IMR-90 (cell line): ENCODE measurements around the gene ELL. TPM values are rescaled to one million over a fixed set of nuclear protein-coding genes. Genes with fewer than 3 reads are reported as not detected.

Experiments
- ATAC-seq: fragments of 200-7000 bp; cut with Tn5 transposase; 2 replicates; pipeline ENCODE4 v1.9.1; 2020; ENCODE audit warnings: low read depth, mild to moderate bottlenecking, moderate library complexity
- BruUV-seq: library from RNA; stranded (reverse); fragments of 400-500 nt; replicated peaks from 2 replicates; lab custom pipeline; 2021; lab: Mats Ljungman, UMichigan
- CTCF ChIA-PET: fragments of 300-600 bp; formaldehyde crosslinking; extraction: SDS; loops from one replicate; lab custom pipeline; 2021; ENCODE audit warnings: antibody characterized with exemption; lab: Yijun Ruan, JAX
- POLR2A ChIA-PET: fragments of 300-600 bp; sonication (Branson Sonifier 250); formaldehyde crosslinking; loops from one replicate; lab custom pipeline; 2022; ENCODE audit warnings: antibody characterized with exemption; ENCODE audit not compliant: unreplicated experiment; lab: Charles Lee
- DNase-seq: peaks from one replicate; pipeline ENCODE4 v3.0.0; 2013
- H2AFZ ChIP-seq: replicated peaks from 2 replicates; pipeline ENCODE3; 2013; ENCODE audit warnings: low read length, mild to moderate bottlenecking; ENCODE audit not compliant: poor library complexity
- H2AK5ac ChIP-seq: 2 replicates; pipeline ENCODE4 v1.6.1; 2013; ENCODE audit warnings: low read depth, low read length, inconsistent platforms
- H2AK9ac ChIP-seq: replicated peaks from 2 replicates; pipeline ENCODE3; 2013; ENCODE audit warnings: mild to moderate bottlenecking, low read depth, low read length, moderate library complexity; ENCODE audit not compliant: poor library complexity
- H2BK120ac ChIP-seq: 2 replicates; pipeline ENCODE4 v1.6.1; 2013; ENCODE audit warnings: low read depth, low read length, inconsistent platforms
- H2BK15ac ChIP-seq: 3 replicates; pipeline ENCODE4 v1.6.1; 2013; ENCODE audit warnings: low read depth, low read length, inconsistent platforms
- H2BK20ac ChIP-seq: 2 replicates; pipeline ENCODE4 v1.6.1; 2013; ENCODE audit warnings: low read depth, mild to moderate bottlenecking, inconsistent platforms, low read length, moderate library complexity
- H2BK5ac ChIP-seq: 2 replicates; pipeline ENCODE4 v1.6.1; 2013; ENCODE audit warnings: mild to moderate bottlenecking, low read depth, low read length, inconsistent platforms; ENCODE audit not compliant: poor library complexity, severe bottlenecking
- H3K14ac ChIP-seq: replicated peaks from 2 replicates; pipeline ENCODE4 v1.6.1; 2013; ENCODE audit warnings: low read depth, low read length, inconsistent platforms
- H3K18ac ChIP-seq: 2 replicates; pipeline ENCODE4 v1.6.1; 2013; ENCODE audit warnings: low read depth, low read length, control low read depth
- H3K23ac ChIP-seq: 2 replicates; pipeline ENCODE4 v1.6.1; 2013; ENCODE audit warnings: low read depth, low read length, inconsistent platforms
- H3K27ac ChIP-seq: 2 replicates; pipeline ENCODE4 v1.5.1; 2013; ENCODE audit warnings: mild to moderate bottlenecking, control low read depth, low read length; ENCODE audit not compliant: insufficient read depth
- H3K27me3 ChIP-seq: 2 replicates; pipeline ENCODE4 v1.6.1; 2013; ENCODE audit warnings: low read length; ENCODE audit not compliant: control insufficient read depth, insufficient read depth
- H3K36me3 ChIP-seq: 2 replicates; pipeline ENCODE4 v1.6.1; 2013; ENCODE audit warnings: low read length, mixed read lengths; ENCODE audit not compliant: control insufficient read depth, insufficient read depth
- H3K4ac ChIP-seq: 2 replicates; pipeline ENCODE4 v1.6.1; 2013; ENCODE audit warnings: low read depth, low read length, inconsistent platforms
- H3K4me1 ChIP-seq: 2 replicates; pipeline ENCODE4 v1.6.1; 2013; ENCODE audit warnings: low read length, mixed read lengths; ENCODE audit not compliant: control insufficient read depth, insufficient read depth
- H3K4me2 ChIP-seq: 2 replicates; pipeline ENCODE4 v1.6.1; 2013; ENCODE audit warnings: low read depth, mild to moderate bottlenecking, control low read depth, low read length, moderate library complexity
- H3K4me3 ChIP-seq: 2 replicates; pipeline ENCODE4 v1.5.1; 2013; ENCODE audit warnings: low read depth, mild to moderate bottlenecking, control low read depth, low read length, moderate library complexity; ENCODE audit not compliant: insufficient read depth
- H3K56ac ChIP-seq: 2 replicates; pipeline ENCODE4 v1.6.1; 2013; ENCODE audit warnings: low read length, inconsistent platforms; ENCODE audit not compliant: insufficient read depth; ENCODE audit errors: extremely low read depth
- H3K79me1 ChIP-seq, 2 experiments: 2 replicates each; pipeline ENCODE4 v1.6.1; 2013; ENCODE audit warnings: low read length in 2 of 2, inconsistent platforms in 1 of 2, low read depth in 1 of 2
- H3K9ac ChIP-seq: 2 replicates; pipeline ENCODE4 v1.6.1; 2013; ENCODE audit warnings: low read depth, low read length, control low read depth
- H3K9me1 ChIP-seq: 2 replicates; pipeline ENCODE4 v1.6.1; 2013; ENCODE audit warnings: low read length, inconsistent platforms; ENCODE audit not compliant: insufficient read depth
- H3K9me3 ChIP-seq: 2 replicates; pipeline ENCODE4 v1.6.1; 2013; ENCODE audit warnings: low read length; ENCODE audit not compliant: control insufficient read depth, insufficient read depth
- H4K20me1 ChIP-seq: 2 replicates; pipeline ENCODE4 v1.6.1; 2013; ENCODE audit warnings: low read length, inconsistent platforms; ENCODE audit not compliant: insufficient read depth
- H4K5ac ChIP-seq: 2 replicates; pipeline ENCODE4 v1.6.1; 2013; ENCODE audit warnings: mild to moderate bottlenecking, low read depth, low read length, control low read depth
- H4K8ac ChIP-seq, 2 experiments: 2 replicates each; pipeline ENCODE4 v1.6.1; 2013; ENCODE audit warnings: low read depth in 2 of 2, low read length in 2 of 2, control low read depth in 1 of 2, inconsistent platforms in 1 of 2
- H4K91ac ChIP-seq: 2 replicates; pipeline ENCODE4 v1.6.1; 2013; ENCODE audit warnings: low read depth, low read length, inconsistent platforms; ENCODE audit not compliant: insufficient read depth
- BHLHE40 ChIP-seq: fragments of 150-350 bp; IDR thresholded peaks from 2 replicates; pipeline ENCODE4 v1.6.1; 2016; ENCODE audit warnings: mild to moderate bottlenecking, low read depth, low read length
- WGBS, 2 experiments: methylation state at CpG; one replicate each; pipeline versions ENCODE4 v1.1.5 to v1.1.7; 2013; ENCODE audit warnings: missing lambda C conversion rate in 2 of 2; ENCODE audit not compliant: insufficient read length in 1 of 2; ENCODE audit errors: extremely low coverage in 2 of 2; 5-methylcytosine and 5-hydroxymethylcytosine counted together
- dilution Hi-C: fragments of 300-500 bp; cut with HindIII; formaldehyde crosslinking; loops from one replicate; pipeline ENCODE4 v1.14.3; 2018; ENCODE audit warnings: low sequenced_read_pairs; ENCODE audit not compliant: unreplicated experiment
- in situ Hi-C: fragments of 300-500 bp; cut with MboI; formaldehyde crosslinking; loops from 3 replicates; pipeline ENCODE4 v1.14.3; 2019; ENCODE audit warnings: low sequenced_read_pairs, inconsistent platforms, mixed read lengths
- intact Hi-C: fragments of 100-400 bp; cut with micrococcal nuclease; formaldehyde crosslinking; loops from 2 replicates; pipeline ENCODE4 v1.10.0; 2022
- polyA plus RNA-seq, 3 experiments: library from polyadenylated mRNA; depleted of rRNA; stranded (reverse); fragments of >200 nt; gene quantifications; 2 replicates each; pipeline ENCODE4 v1.2.3, GENCODE V29; 2012; ENCODE audit warnings: low replicate concordance in 1 of 3
- total RNA-seq: library from RNA; depleted of rRNA; stranded (reverse); fragments of >200 nt; gene quantifications from 2 replicates; pipeline ENCODE4 v1.2.3, GENCODE V29; 2012
- TF ChIP-seq, protein P1 (sequence below): fragments of 150-350 bp; IDR thresholded peaks from 2 replicates; pipeline ENCODE4 v1.6.1; 2017; ENCODE audit warnings: mild to moderate bottlenecking, antibody characterized with exemption, low read length, low read depth

ELL gene
- total and polyA plus RNA-seq, 2 of the 4 experiments (the other 2 are of a cell fraction) = 6.3 to 13.1 TPM

DNA sequence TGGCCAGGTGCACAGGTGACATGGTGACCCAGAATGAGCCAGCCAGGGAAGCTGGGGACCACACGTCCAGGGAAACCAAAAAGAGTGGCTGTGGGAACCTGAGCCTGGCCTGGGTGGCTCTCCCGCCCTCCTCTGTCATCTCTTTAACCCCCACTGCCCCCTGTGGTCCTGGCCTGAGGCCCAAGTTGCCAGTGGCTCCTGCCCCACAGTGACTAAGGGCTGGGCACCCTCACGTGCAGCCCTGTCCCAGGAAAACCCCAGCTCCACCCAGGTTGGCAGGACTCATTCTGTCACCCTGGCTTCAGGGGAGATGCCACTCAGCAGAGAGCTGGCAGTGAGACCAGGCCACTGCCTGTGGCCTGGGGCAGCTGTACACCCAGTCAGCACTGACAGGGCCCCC, 53.4 kb downstream of the ELL start:
- Histone ChIP-seq H2AK9ac (no peak overlapping the region), H4K20me1 (peaks cover 86% of the 10 kb centered on the region), H3K27ac (no peak overlapping the region), H3K4ac (no peak overlapping the region), H4K91ac (no peak overlapping the region), H4K5ac (no peak overlapping the region), H3K18ac (no peak overlapping the region), H3K23ac (no peak overlapping the region; the same call in 1 of the 2 replicates), H3K4me3 (no peak overlapping the region), H2BK15ac (no peak overlapping the region), H3K36me3 (peaks cover 15% of the 10 kb centered on the region), H2BK5ac (peak overlapping the region; percentile 82), H3K56ac (no peak overlapping the region), H3K9me1 (peaks cover 28% of the 10 kb centered on the region), H2AK5ac (peak overlapping the region; percentile 6; the same call in 1 of the 2 replicates), H2AFZ (no peak overlapping the region), H3K4me1 (peaks cover 29% of the 10 kb centered on the region), H3K9me3 (no peaks in the 10 kb centered on the region), H3K27me3 (no peaks in the 10 kb centered on the region), H4K8ac (no peak overlapping the region; a peak in 1 of 4 replicates), H3K9ac (no peak overlapping the region), H3K4me2 (no peak overlapping the region), H3K79me1 (peaks cover 27 to 93% of the 10 kb centered on the region in 2 experiments), H2BK20ac (no peak overlapping the region), H3K14ac (no peak overlapping the region), H2BK120ac (no peak overlapping the region)
- BruUV-seq = no TSS peak
- in situ Hi-C loops = no loop called here
- no CpG with 5 or more reads among the region's 3 CpGs for WGBS, 2 experiments
- dilution Hi-C loops = no loop called here
- DNase-seq = no peak
- peak; percentile 82 for TF ChIP-seq BHLHE40
- TF ChIP-seq, protein P1, sequence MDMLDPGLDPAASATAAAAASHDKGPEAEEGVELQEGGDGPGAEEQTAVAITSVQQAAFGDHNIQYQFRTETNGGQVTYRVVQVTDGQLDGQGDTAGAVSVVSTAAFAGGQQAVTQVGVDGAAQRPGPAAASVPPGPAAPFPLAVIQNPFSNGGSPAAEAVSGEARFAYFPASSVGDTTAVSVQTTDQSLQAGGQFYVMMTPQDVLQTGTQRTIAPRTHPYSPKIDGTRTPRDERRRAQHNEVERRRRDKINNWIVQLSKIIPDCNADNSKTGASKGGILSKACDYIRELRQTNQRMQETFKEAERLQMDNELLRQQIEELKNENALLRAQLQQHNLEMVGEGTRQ = no peak
- ChIA-PET CTCF (interaction anchor here (1.0 kb wide), 1 partner anchor 11 kb away, joined by 4 read pairs; no protein-coding TSS in a partner anchor), POLR2A (no interaction called here)
- ATAC-seq = no peak
- intact Hi-C loops = loop anchor here (5.0 kb wide), 1 partner anchor 104 kb away; the partner anchor contains the start of gene UBA52
